Mesothelial cell of epicardium (in vitro differentiated cells): ENCODE results near the gene LOX. TPM values are rescaled to one million over a fixed set of nuclear protein-coding genes. Genes with fewer than 3 reads are reported as not detected.

Source experiments
- DNase-seq, 2 experiments: peaks; one replicate each; pipeline ENCODE4 v3.0.0; 2021; ENCODE audit warnings: low spot score in 2 of 2; ENCODE audit not compliant: unreplicated experiment in 2 of 2
- H3K27ac Mint-ChIP-seq: 2 replicates; pipeline ENCODE4 v1.8.0; 2021; ENCODE audit warnings: mixed read lengths
- H3K27me3 Mint-ChIP-seq: 2 replicates; pipeline ENCODE4 v1.8.0; 2021; ENCODE audit warnings: low read depth, mixed read lengths
- H3K36me3 Mint-ChIP-seq: 2 replicates; pipeline ENCODE4 v1.8.0; 2021; ENCODE audit warnings: mixed read lengths
- H3K4me1 Mint-ChIP-seq: 2 replicates; pipeline ENCODE4 v1.8.0; 2021; ENCODE audit warnings: mixed read lengths
- H3K4me3 Mint-ChIP-seq: 2 replicates; pipeline ENCODE4 v1.8.0; 2021; ENCODE audit warnings: mild to moderate bottlenecking, moderate library complexity, mixed read lengths
- H3K9me3 Mint-ChIP-seq: 2 replicates; pipeline ENCODE4 v1.8.0; 2021; ENCODE audit warnings: mixed read lengths
- total RNA-seq: library from RNA; stranded (reverse); gene quantifications from 3 replicates; pipeline ENCODE4 v1.2.1, GENCODE V29; 2021
- TF ChIP-seq, protein P1 (sequence below): fragments of 200-600 bp; sonication (generic); IDR thresholded peaks from one replicate; pipeline ENCODE4 v1.5.0; 2021; ENCODE audit warnings: antibody characterized with exemption; ENCODE audit not compliant: unreplicated experiment

The LOX gene
- total RNA-seq, 1 donor from 2014 or later: 16.9 TPM

- Mint-ChIP-seq H3K36me3 (peaks cover 4% of the 10 kb centered on the region), H3K4me3 (no peak overlapping the region), H3K4me1 (no peaks in the 10 kb centered on the region), H3K27me3 (no peaks in the 10 kb centered on the region), H3K9me3 (peaks cover 13% of the 10 kb centered on the region), H3K27ac (no peak overlapping the region)
- DNase-seq: no peak
- TF ChIP-seq, protein P1, sequence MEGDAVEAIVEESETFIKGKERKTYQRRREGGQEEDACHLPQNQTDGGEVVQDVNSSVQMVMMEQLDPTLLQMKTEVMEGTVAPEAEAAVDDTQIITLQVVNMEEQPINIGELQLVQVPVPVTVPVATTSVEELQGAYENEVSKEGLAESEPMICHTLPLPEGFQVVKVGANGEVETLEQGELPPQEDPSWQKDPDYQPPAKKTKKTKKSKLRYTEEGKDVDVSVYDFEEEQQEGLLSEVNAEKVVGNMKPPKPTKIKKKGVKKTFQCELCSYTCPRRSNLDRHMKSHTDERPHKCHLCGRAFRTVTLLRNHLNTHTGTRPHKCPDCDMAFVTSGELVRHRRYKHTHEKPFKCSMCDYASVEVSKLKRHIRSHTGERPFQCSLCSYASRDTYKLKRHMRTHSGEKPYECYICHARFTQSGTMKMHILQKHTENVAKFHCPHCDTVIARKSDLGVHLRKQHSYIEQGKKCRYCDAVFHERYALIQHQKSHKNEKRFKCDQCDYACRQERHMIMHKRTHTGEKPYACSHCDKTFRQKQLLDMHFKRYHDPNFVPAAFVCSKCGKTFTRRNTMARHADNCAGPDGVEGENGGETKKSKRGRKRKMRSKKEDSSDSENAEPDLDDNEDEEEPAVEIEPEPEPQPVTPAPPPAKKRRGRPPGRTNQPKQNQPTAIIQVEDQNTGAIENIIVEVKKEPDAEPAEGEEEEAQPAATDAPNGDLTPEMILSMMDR: no peak
These were observed 24.6 kb downstream of the LOX start for GRCh38 chr5:122053181-122054109.

- H3K36me3 Mint-ChIP-seq: peaks cover 4% of the 10 kb centered on the region
- no peaks in the 10 kb centered on the region for H3K4me1 Mint-ChIP-seq
- peaks cover 13% of the 10 kb centered on the region for H3K9me3 Mint-ChIP-seq
- TF ChIP-seq, protein P1: no peak
- no peaks in the 10 kb centered on the region for H3K27me3 Mint-ChIP-seq
- no peak overlapping the region for H3K27ac Mint-ChIP-seq
- no peak overlapping the region for H3K4me3 Mint-ChIP-seq
- no peak for DNase-seq
These were observed 26.5 kb downstream of the LOX start for GRCh38 chr5:122051569-122051968.

GRCh38 chr5:122050959-122051358 lies 27.1 kb downstream of the LOX start:
- TF ChIP-seq, protein P1: no peak
- no peak for DNase-seq
- Mint-ChIP-seq H3K36me3 (peaks cover 4% of the 10 kb centered on the region), H3K4me3 (no peak overlapping the region), H3K9me3 (peaks cover 13% of the 10 kb centered on the region), H3K27me3 (no peaks in the 10 kb centered on the region), H3K27ac (no peak overlapping the region), H3K4me1 (no peaks in the 10 kb centered on the region)

GRCh38 chr5:122040636-122041302 lies 37.3 kb downstream of the LOX start:
- Mint-ChIP-seq H3K27ac (no peak overlapping the region), H3K27me3 (no peaks in the 10 kb centered on the region), H3K36me3 (peaks cover 13% of the 10 kb centered on the region), H3K4me1 (no peaks in the 10 kb centered on the region), H3K4me3 (no peak overlapping the region), H3K9me3 (peaks cover 13% of the 10 kb centered on the region)
- TF ChIP-seq, protein P1: no peak
- DNase-seq: no peak

DNA sequence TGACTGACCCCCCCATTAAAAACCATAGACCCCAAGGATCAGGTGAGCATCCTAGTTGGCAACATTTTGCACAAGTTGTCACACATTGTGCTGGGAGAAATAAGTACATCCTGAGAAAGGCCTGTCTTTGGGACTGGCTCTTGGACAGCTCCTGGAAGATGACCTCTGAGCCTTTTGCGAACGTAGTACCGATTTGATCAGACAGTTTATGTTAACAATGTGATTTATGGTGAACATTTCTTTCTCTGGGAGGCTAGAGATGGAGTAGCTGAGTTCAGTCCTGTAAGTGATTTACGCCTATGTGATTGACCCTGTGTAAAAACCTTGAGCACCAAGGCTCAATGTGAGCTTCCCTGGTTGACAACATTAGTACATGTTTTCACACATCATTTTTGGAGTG lies 41.7 kb downstream of the LOX start:
- H3K4me1 Mint-ChIP-seq: no peaks in the 10 kb centered on the region
- no peak for DNase-seq
- H3K36me3 Mint-ChIP-seq: peaks cover 2% of the 10 kb centered on the region
- no peaks in the 10 kb centered on the region for H3K27me3 Mint-ChIP-seq
- no peak overlapping the region for H3K4me3 Mint-ChIP-seq
- H3K9me3 Mint-ChIP-seq: no peaks in the 10 kb centered on the region
- H3K27ac Mint-ChIP-seq: no peak overlapping the region
- TF ChIP-seq, protein P1: no peak
